B cell (primary cell): ENCODE measurements around the gene ZNF33A. TPM values are rescaled to one million over a fixed set of nuclear protein-coding genes. Genes with fewer than 3 reads are reported as not detected.

Source experiments
- ATAC-seq: fragments of 200-7000 bp; cut with Tn5 transposase; one replicate; pipeline ENCODE4 v1.10.0; 2021; ENCODE audit warnings: low read depth, mild to moderate bottlenecking, moderate number of reproducible peaks, moderate library complexity
- CTCF ChIA-PET: fragments of 350-600 bp; sonication (Branson Sonifier 250); formaldehyde crosslinking; loops from one replicate; lab custom pipeline; 2021; ENCODE audit warnings: antibody characterized with exemption, inconsistent platforms; lab: Charles Lee
- POLR2A ChIA-PET: fragments of 350-600 bp; sonication (Branson Sonifier 250); formaldehyde crosslinking; loops from one replicate; lab custom pipeline; 2021; ENCODE audit warnings: antibody characterized with exemption; lab: Charles Lee
- DNase-seq: peaks from one replicate; pipeline ENCODE4 v3.0.0; 2013
- H2AFZ ChIP-seq: 2 replicates; pipeline ENCODE4 v1.6.1; 2012; ENCODE audit warnings: mild to moderate bottlenecking, low read depth, low read length; ENCODE audit not compliant: insufficient read depth, poor library complexity, severe bottlenecking
- H3K27ac ChIP-seq, 2 donors: 1 replicate in 1 of 2; 2 replicates in 1 of 2; pipeline ENCODE4 v1.5.1; 2012 to 2013; ENCODE audit warnings: low read length in 2 of 2, mild to moderate bottlenecking in 2 of 2, moderate library complexity in 1 of 2
- H3K27me3 ChIP-seq, 4 experiments: fragments of 200-600 bp in 1 of 4; sonication (generic) in 1 of 4; replicated peaks in 1 of 4; 1 replicate in 2 of 4; 2 replicates in 2 of 4; pipeline versions ENCODE4 v1.6.1 to v1.7.0; 2013 to 2016; ENCODE audit warnings: low read length in 3 of 4, mild to moderate bottlenecking in 2 of 4, mixed read lengths in 1 of 4, moderate library complexity in 1 of 4; ENCODE audit not compliant: insufficient read depth in 4 of 4, control insufficient read depth in 3 of 4; ENCODE audit errors: control extremely low read depth in 1 of 4
- H3K36me3 ChIP-seq, 2 experiments: replicated peaks in 1 of 2; 1 replicate in 1 of 2; 2 replicates in 1 of 2; pipeline versions ENCODE4 v1.6.1 to v1.7.1; 2013; ENCODE audit warnings: low read length in 1 of 2; ENCODE audit not compliant: insufficient read depth in 2 of 2, control insufficient read depth in 1 of 2; ENCODE audit errors: control extremely low read depth in 1 of 2, extremely low read depth in 1 of 2
- H3K4me1 ChIP-seq, 2 donors: fragments of 200-600 bp in 1 of 2; sonication (generic) in 1 of 2; 1 replicate in 1 of 2; 2 replicates in 1 of 2; pipeline versions ENCODE4 v1.5.1 to v1.6.1; 2013 to 2017; ENCODE audit warnings: low read length in 2 of 2; ENCODE audit not compliant: control insufficient read depth in 2 of 2, insufficient read depth in 2 of 2
- H3K4me2 ChIP-seq: replicated peaks from 2 replicates; pipeline ENCODE3; 2012; ENCODE audit warnings: mild to moderate bottlenecking, low read depth, low read length; ENCODE audit not compliant: poor library complexity, severe bottlenecking
- H3K4me3 ChIP-seq, 5 experiments: fragments of 200-600 bp in 1 of 5; sonication (generic) in 1 of 5; 1 replicate in 3 of 5; 2 replicates in 2 of 5; pipeline versions ENCODE4 v1.5.1 to v1.7.0; 2011 to 2016; ENCODE audit warnings: low read length in 4 of 5, mild to moderate bottlenecking in 4 of 5, low read depth in 2 of 5, control low read depth in 1 of 5, moderate library complexity in 1 of 5; ENCODE audit not compliant: insufficient read depth in 1 of 5; ENCODE audit errors: control extremely low read depth in 1 of 5, extremely low read depth in 1 of 5
- H3K79me2 ChIP-seq: fragments of 200-600 bp; sonication (generic); one replicate; pipeline ENCODE4 v1.6.0; 2016; ENCODE audit warnings: low read length; ENCODE audit not compliant: control insufficient read depth, insufficient read depth
- H3K9ac ChIP-seq: fragments of 200-600 bp; sonication (generic); 2 replicates; pipeline ENCODE4 v1.6.1; 2017; ENCODE audit warnings: mild to moderate bottlenecking, low read length, moderate library complexity
- H3K9me3 ChIP-seq, 3 donors: one replicate each; pipeline versions ENCODE4 v1.6.1 to v1.7.1; 2013; ENCODE audit warnings: low read length in 2 of 3; ENCODE audit not compliant: control insufficient read depth in 2 of 3, insufficient read depth in 1 of 3; ENCODE audit errors: control extremely low read depth in 1 of 3
- H4K20me1 ChIP-seq: 2 replicates; pipeline ENCODE4 v1.6.0; 2012; ENCODE audit warnings: mild to moderate bottlenecking, low read length; ENCODE audit not compliant: insufficient read depth, control insufficient read depth, poor library complexity, severe bottlenecking
- H3K27ac Mint-ChIP-seq: one replicate; pipeline ENCODE4 v1.8.0; 2021; ENCODE audit warnings: mixed read lengths
- H3K27me3 Mint-ChIP-seq: one replicate; pipeline ENCODE4 v1.8.0; 2021; ENCODE audit warnings: mixed read lengths
- H3K4me1 Mint-ChIP-seq: one replicate; pipeline ENCODE4 v1.8.0; 2021; ENCODE audit warnings: mixed read lengths
- H3K4me3 Mint-ChIP-seq: one replicate; pipeline ENCODE4 v1.8.0; 2021; ENCODE audit warnings: mixed read lengths
- H3K9me3 Mint-ChIP-seq: one replicate; pipeline ENCODE4 v1.8.0; 2022; ENCODE audit warnings: mixed read lengths; ENCODE audit not compliant: insufficient read depth
- CTCF ChIP-seq: fragments of 200-600 bp; IDR thresholded peaks from one replicate; pipeline ENCODE4 v1.8.0; 2022; ENCODE audit warnings: antibody characterized with exemption, mild to moderate bottlenecking
- EZH2 ChIP-seq: IDR thresholded peaks from 2 replicates; pipeline ENCODE4 v1.6.1; 2012; ENCODE audit warnings: borderline replicate concordance, low read depth, mild to moderate bottlenecking, moderate library complexity, low read length; ENCODE audit not compliant: insufficient read depth, poor library complexity, severe bottlenecking
- WGBS: methylation state at CpG from one replicate; pipeline ENCODE4 v1.1.5; 2013; ENCODE audit warnings: missing lambda C conversion rate; ENCODE audit not compliant: insufficient coverage; 5-methylcytosine and 5-hydroxymethylcytosine counted together
- intact Hi-C: fragments of 100-400 bp; cut with micrococcal nuclease; formaldehyde crosslinking; loops from one replicate; pipeline ENCODE4 v1.10.0; 2022
- polyA plus RNA-seq: library from polyadenylated mRNA; depleted of rRNA; stranded (reverse); fragments of >200 nt; gene quantifications from 2 replicates; pipeline ENCODE4 v1.2.3, GENCODE V29; 2012
- total RNA-seq, 2 donors: library from RNA; stranded (reverse); fragments of 120-200 nt in 1 of 2; gene quantifications; 1 replicate in 1 of 2; 2 replicates in 1 of 2; pipeline versions ENCODE4 v1.2.3 to v1.2.4, GENCODE V29; 2013 to 2022

Gene ZNF33A
- total and polyA plus RNA-seq, 2 donors (not counting 1 experiment from before 2014, with no cell fraction given), result 20.3 to 86.6 TPM

- DNase-seq, result peak; percentile 18
- intact Hi-C loops, result loop anchor here (1.0 kb wide), 5 partner anchors 57 to 307 kb away; partner anchors contain the start of genes ZNF248, ZNF25 and ZNF33A
- Mint-ChIP-seq H3K27me3 (no peaks in the 10 kb centered on the region), H3K4me1 (peaks cover 22% of the 10 kb centered on the region), H3K27ac (peak overlapping the region; percentile 90), H3K4me3 (peak overlapping the region; percentile 92), H3K9me3 (no peaks in the 10 kb centered on the region)
- ChIA-PET POLR2A (no interaction called here), CTCF (no interaction called here)
- TF ChIP-seq EZH2 (no peak), CTCF (no peak)
- H3K36me3 ChIP-seq, result peaks cover 3 to 23% of the 10 kb centered on the region in 2 experiments
- 62% methylated on average over 20 of the region's 21 CpGs for WGBS
- H2AFZ ChIP-seq, result peak overlapping the region; percentile 95
- H4K20me1 ChIP-seq, result no peaks in the 10 kb centered on the region
- peak overlapping the region in 4 of 5 experiments; percentile 81 to 91 (median 90) for H3K4me3 ChIP-seq
- peaks cover 0 to 4% (median 1%) of the 10 kb centered on the region in 3 donors for H3K9me3 ChIP-seq
- H3K27ac ChIP-seq, result peak overlapping the region; percentile 84 to 88
- no peaks in the 10 kb centered on the region for H3K27me3 ChIP-seq
- peak overlapping the region; percentile 88 for H3K9ac ChIP-seq
- peaks cover 13 to 17% of the 10 kb centered on the region in 2 donors for H3K4me1 ChIP-seq
- H3K4me2 ChIP-seq, result peak overlapping the region; percentile 85
- peaks cover 15% of the 10 kb centered on the region for H3K79me2 ChIP-seq
- ATAC-seq, result no peak
These were observed 84.6 kb downstream of the ZNF33A start for GRCh38 chr10:38094927-38095574.

- Mint-ChIP-seq H3K4me1 (peaks cover 3% of the 10 kb centered on the region), H3K9me3 (peaks cover 16% of the 10 kb centered on the region), H3K27ac (no peak overlapping the region), H3K4me3 (no peak overlapping the region), H3K27me3 (no peaks in the 10 kb centered on the region)
- no peak overlapping the region for H2AFZ ChIP-seq
- ChIA-PET CTCF (no interaction called here), POLR2A (no interaction called here)
- H3K9ac ChIP-seq, result no peak overlapping the region
- no peaks in the 10 kb centered on the region for H3K27me3 ChIP-seq
- TF ChIP-seq EZH2 (no peak), CTCF (no peak)
- H3K4me3 ChIP-seq, result no peak overlapping the region
- H3K9me3 ChIP-seq, result peaks cover 7 to 20% (median 13%) of the 10 kb centered on the region in 3 donors
- no peak overlapping the region for H3K4me2 ChIP-seq
- H3K79me2 ChIP-seq, result no peaks in the 10 kb centered on the region
- no peak overlapping the region for H3K27ac ChIP-seq
- ATAC-seq, result no peak
- intact Hi-C loops, result no loop called here
- no peak for DNase-seq
- H4K20me1 ChIP-seq, result no peaks in the 10 kb centered on the region
- no peaks in the 10 kb centered on the region for H3K4me1 ChIP-seq
- peaks cover 12 to 43% of the 10 kb centered on the region in 2 experiments for H3K36me3 ChIP-seq
- no CpG with 5 or more reads among the region's 1 CpG for WGBS
These were observed 92.4 kb downstream of the ZNF33A start for GRCh38 chr10:38102880-38103279.
